Right lobe of liver (tissue), 6 donors: ENCODE data around the gene RNPEPL1. TPM values are rescaled to one million over a fixed set of nuclear protein-coding genes. Genes with fewer than 3 reads are reported as not detected.

Experiments used
- ATAC-seq, 4 donors: fragments of 200-7000 bp; cut with Tn5 transposase; one replicate each; pipeline ENCODE4 v1.9.1; 2020; ENCODE audit warnings: mild to moderate bottlenecking in 4 of 4, moderate library complexity in 4 of 4
- DNase-seq, 3 donors: peaks; one replicate each; pipeline ENCODE4 v3.0.0-alpha.2; 2020
- H3K27ac ChIP-seq, 3 donors: fragments of 200-600 bp; one replicate each; pipeline ENCODE4 v1.8.0; 2022
- H3K27me3 ChIP-seq, 2 donors: fragments of 200-600 bp; one replicate each; pipeline ENCODE4 v1.8.0; 2022
- H3K36me3 ChIP-seq, 4 donors: fragments of 200-600 bp; sonication (generic) in 1 of 4; one replicate each; pipeline versions ENCODE4 v1.5.1 to v1.8.0; 2017 to 2022; ENCODE audit warnings: control low read depth in 1 of 4
- H3K4me1 ChIP-seq, 4 donors: fragments of 200-600 bp; sonication (generic) in 1 of 4; one replicate each; pipeline versions ENCODE4 v1.5.1 to v1.8.0; 2017 to 2022; ENCODE audit warnings: control low read depth in 1 of 4
- H3K4me3 ChIP-seq, 3 donors: fragments of 200-600 bp; one replicate each; pipeline ENCODE4 v1.8.0; 2022
- H3K9me3 ChIP-seq, 4 donors: fragments of 200-600 bp; sonication (generic) in 1 of 4; one replicate each; pipeline versions ENCODE4 v1.5.1 to v1.8.0; 2017 to 2022; ENCODE audit warnings: control low read depth in 1 of 4
- POLR2A ChIP-seq: fragments of 450-650 bp; IDR thresholded peaks from one replicate; pipeline ENCODE4 v1.6.1; 2017; ENCODE audit warnings: antibody characterized with exemption, mild to moderate bottlenecking
- WGBS: methylation state at CpG from one replicate; pipeline ENCODE4 v1.1.6; 2018; ENCODE audit warnings: low coverage, low lambda C conversion rate; ENCODE audit not compliant: insufficient coverage; ENCODE audit errors: missing lambda C conversion rate; 5-methylcytosine and 5-hydroxymethylcytosine counted together
- intact Hi-C, 2 donors: fragments of 100-400 bp; cut with DNase I; formaldehyde crosslinking; loops; one replicate each; pipeline versions ENCODE4 v1.11.2 to v1.14.1; 2022
- long read RNA-seq: library from polyadenylated mRNA; unstranded; transcript quantifications from one replicate; pipeline ENCODE4 v2.0.0, GENCODE V29; 2019
- total RNA-seq, 6 experiments: library from RNA; depleted of rRNA in 2 of 6; stranded (reverse); fragments of >200 nt in 2 of 6; fragmentation: NEBNext Ultra II Directional in 3 of 6; extraction: Animal tissue kit (Norgen Biotek cat#: 25700) in 3 of 6; gene quantifications; one replicate each; pipeline versions ENCODE4 v1.1.0 to v1.2.4, GENCODE V29; 2016 to 2023
- TF ChIP-seq, protein P1 (sequence below), 4 donors: fragments of 200-600 bp in 3 of 4; fragments of 450-650 bp in 1 of 4; IDR thresholded peaks; one replicate each; pipeline versions ENCODE4 v1.5.1 to v1.8.0; 2016 to 2022; ENCODE audit warnings: antibody characterized with exemption in 4 of 4, mild to moderate bottlenecking in 2 of 4
- donor health status: DM: no; HTN: yes; CAD: no.
- donor health status: DM: no; HTN: no; CAD: no.
- donor health status: DM: no; HTN: no; CAD: no.
- donor health status: DM: no; HTN: yes; CAD: no.
- donor health status: DM: no; HTN: yes; CAD: no.

Gene RNPEPL1, protein sequence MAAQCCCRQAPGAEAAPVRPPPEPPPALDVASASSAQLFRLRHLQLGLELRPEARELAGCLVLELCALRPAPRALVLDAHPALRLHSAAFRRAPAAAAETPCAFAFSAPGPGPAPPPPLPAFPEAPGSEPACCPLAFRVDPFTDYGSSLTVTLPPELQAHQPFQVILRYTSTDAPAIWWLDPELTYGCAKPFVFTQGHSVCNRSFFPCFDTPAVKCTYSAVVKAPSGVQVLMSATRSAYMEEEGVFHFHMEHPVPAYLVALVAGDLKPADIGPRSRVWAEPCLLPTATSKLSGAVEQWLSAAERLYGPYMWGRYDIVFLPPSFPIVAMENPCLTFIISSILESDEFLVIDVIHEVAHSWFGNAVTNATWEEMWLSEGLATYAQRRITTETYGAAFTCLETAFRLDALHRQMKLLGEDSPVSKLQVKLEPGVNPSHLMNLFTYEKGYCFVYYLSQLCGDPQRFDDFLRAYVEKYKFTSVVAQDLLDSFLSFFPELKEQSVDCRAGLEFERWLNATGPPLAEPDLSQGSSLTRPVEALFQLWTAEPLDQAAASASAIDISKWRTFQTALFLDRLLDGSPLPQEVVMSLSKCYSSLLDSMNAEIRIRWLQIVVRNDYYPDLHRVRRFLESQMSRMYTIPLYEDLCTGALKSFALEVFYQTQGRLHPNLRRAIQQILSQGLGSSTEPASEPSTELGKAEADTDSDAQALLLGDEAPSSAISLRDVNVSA
- total RNA-seq: 100 to 1,000 TPM in 1 of 6 experiments, 10 to 100 TPM in 5; 24.7 to 105 (median 31.0) TPM
- long read RNA-seq, partial matches to known transcripts: 0 of 5 reads
- long read RNA-seq, other reads (novel, unspliced or antisense): 5 of 5 reads

DNA sequence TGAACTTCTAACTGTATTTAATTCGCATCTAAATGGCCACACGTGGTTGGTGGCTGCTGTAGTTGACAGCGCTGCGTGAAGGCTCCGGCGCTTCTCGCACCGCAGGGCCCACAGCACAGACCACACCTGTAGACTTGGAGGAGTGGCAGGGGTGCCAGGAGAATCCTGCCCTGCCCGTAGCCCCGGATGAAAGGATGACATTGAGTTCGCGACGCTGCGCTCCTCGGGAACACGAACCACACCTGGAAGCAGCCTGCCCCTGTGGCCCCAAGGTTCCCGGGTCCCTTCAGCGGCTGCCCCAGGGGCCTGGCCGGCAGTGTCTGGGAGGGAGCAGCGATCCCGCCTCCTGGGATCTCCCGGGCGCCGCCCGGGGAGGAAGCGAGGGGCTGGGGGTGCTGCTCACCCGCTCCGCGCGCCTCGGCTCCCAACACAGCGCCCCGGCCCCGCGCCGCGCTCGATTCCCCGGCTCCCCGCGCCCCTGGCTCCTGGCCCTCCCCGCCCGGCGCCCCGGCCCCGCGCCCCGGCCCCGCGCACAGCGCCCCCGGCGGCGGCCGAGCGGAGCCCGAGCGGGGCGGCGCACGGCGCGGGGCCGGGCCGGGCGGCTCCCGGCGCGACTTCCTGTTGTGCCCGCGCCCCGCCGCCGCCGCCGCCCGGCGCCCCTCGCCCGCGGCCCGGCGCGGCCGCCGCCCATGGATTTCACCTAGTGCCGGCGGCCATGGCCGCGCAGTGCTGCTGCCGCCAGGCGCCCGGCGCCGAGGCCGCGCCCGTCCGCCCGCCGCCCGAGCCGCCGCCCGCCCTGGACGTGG is at the start of gene RNPEPL1:
Gene RNPEPL1 (plus strand): TSS at position 613 of the 806 bp plus-strand sequence. CDS start 103 bp downstream, at position 716.
- 0% methylated on average over 14 of the region's 106 CpGs for WGBS
- Histone ChIP-seq H3K36me3 (no peaks in the 10 kb centered on the region), H3K4me3 (peak within 1 kb of the TSS; percentile 68 to 78 (median 78)), H3K9me3 (no peaks in the 10 kb centered on the region), H3K4me1 (peaks cover 0 to 43% (median 16%) of the 10 kb centered on the region in 4 donors), H3K27me3 (no peaks in the 10 kb centered on the region), H3K27ac (peak within 1 kb of the TSS; percentile 74 to 91 (median 86))
- TF ChIP-seq, protein P1, sequence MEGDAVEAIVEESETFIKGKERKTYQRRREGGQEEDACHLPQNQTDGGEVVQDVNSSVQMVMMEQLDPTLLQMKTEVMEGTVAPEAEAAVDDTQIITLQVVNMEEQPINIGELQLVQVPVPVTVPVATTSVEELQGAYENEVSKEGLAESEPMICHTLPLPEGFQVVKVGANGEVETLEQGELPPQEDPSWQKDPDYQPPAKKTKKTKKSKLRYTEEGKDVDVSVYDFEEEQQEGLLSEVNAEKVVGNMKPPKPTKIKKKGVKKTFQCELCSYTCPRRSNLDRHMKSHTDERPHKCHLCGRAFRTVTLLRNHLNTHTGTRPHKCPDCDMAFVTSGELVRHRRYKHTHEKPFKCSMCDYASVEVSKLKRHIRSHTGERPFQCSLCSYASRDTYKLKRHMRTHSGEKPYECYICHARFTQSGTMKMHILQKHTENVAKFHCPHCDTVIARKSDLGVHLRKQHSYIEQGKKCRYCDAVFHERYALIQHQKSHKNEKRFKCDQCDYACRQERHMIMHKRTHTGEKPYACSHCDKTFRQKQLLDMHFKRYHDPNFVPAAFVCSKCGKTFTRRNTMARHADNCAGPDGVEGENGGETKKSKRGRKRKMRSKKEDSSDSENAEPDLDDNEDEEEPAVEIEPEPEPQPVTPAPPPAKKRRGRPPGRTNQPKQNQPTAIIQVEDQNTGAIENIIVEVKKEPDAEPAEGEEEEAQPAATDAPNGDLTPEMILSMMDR (IDR thresholded peaks at IDR 0.05): peak in 2 of 4 donors; percentile 14 to 36
- TF ChIP-seq POLR2A: no peak
- DNase-seq (peak; percentile 59 to 70 (median 59)), ATAC-seq (peak; percentile 10 to 39 (median 29))
- intact Hi-C loops: no loop called here

DNA sequence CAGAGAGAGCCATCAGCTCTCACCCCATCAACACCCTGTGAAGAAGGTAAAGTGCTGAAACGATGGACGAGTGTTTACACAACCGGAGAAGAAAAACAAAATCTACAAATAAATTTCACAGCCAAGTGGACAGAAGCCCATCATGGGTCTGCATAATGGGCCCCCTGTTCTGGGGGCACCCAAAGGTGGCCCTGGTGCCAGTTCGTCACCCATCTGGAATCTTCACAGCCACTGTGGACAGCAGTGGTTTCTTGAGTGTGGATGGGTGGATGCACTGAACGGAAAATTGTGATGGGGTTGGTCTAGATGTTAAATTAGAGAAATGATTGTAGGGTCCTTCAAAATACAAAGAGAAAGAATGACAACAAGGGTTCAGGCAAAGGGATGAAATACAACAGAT is 49.3 kb upstream of the RNPEPL1 start:
- 89% methylated on average over 5 of the region's 5 CpGs for WGBS
- ATAC-seq: no peak
- intact Hi-C loops: no loop called here

DNA sequence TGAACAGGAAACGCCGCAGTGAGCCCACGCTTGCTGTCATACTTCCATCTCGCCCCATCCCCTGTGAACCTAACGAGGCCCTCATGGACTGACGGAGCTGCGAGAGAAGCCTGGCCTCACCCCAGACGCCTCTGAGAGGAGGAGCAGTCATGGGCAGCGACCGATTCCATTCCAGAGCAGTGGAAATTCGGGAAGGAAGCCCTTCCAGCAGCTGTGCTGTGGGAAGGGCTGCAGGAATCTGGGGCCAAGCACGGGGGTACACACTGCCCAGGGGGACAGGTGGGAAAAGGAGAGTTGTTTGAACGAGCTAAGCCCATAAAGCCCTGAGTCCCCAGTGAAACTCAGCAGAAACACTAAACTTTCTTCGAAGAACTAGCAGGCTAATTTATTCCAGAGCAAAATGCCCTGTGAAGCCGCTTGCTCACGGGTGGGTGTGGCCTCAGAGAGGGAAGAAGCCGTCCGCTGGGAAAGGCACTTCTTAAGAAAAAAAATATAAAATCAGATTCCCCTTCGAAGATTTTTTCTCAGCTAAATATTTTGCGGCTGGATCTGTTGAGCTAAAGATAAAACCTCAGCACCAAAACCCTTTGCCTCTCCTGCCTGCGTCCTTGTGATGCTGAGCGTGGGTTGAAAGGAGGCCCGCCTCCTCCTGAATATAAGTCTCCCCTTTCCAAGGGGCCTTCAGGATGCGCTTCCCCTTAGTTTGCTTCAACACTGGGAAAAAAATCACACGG is 48.7 kb upstream of the RNPEPL1 start:
- H3K27ac ChIP-seq: no peak overlapping the region
- TF ChIP-seq, protein P1 (IDR thresholded peaks at IDR 0.05): no peak
- TF ChIP-seq POLR2A: no peak
- H3K36me3 ChIP-seq: no peaks in the 10 kb centered on the region
- H3K9me3 ChIP-seq: no peaks in the 10 kb centered on the region
- no peak for ATAC-seq
- no peaks in the 10 kb centered on the region for H3K4me1 ChIP-seq
- intact Hi-C loops: no loop called here
- no peaks in the 10 kb centered on the region for H3K27me3 ChIP-seq
- H3K4me3 ChIP-seq: no peak overlapping the region
- 77% methylated on average over 23 of the region's 25 CpGs for WGBS
- DNase-seq: peak in 1 of 3 donors; percentile 28

More for the DNA sequence above, 49.3 kb upstream of the RNPEPL1 start:
- Histone ChIP-seq H3K9me3 (no peaks in the 10 kb centered on the region), H3K4me3 (no peak overlapping the region), H3K27me3 (no peaks in the 10 kb centered on the region), H3K36me3 (no peaks in the 10 kb centered on the region), H3K27ac (no peak overlapping the region), H3K4me1 (no peaks in the 10 kb centered on the region)
- TF ChIP-seq, protein P1 (IDR thresholded peaks at IDR 0.05): no peak
- no peak for TF ChIP-seq POLR2A
- DNase-seq: no peak
